HAP-1 (cell line): ENCODE results near the gene KNSTRN.

ENCODE experiments used
- DNase-seq, 2 experiments: peaks; one replicate each; pipeline ENCODE4 v3.0.0-alpha.2; 2016 to 2020; ENCODE audit warnings: low spot score in 2 of 2
- H3K27me3 ChIP-seq: fragments of 250-450 bp; sonication (Bioruptor Pico); 2 replicates; pipeline ENCODE4 v1.5.1; 2020; ENCODE audit warnings: low read depth, mild to moderate bottlenecking, moderate library complexity
- H3K36me3 ChIP-seq: fragments of 250-450 bp; sonication (Bioruptor Pico); replicated peaks from 2 replicates; pipeline ENCODE4 v1.5.1; 2020; ENCODE audit warnings: mild to moderate bottlenecking
- H3K4me1 ChIP-seq: fragments of 250-450 bp; sonication (Bioruptor Pico); 2 replicates; pipeline ENCODE4 v1.5.1; 2020; ENCODE audit warnings: mild to moderate bottlenecking
- H3K4me3 ChIP-seq: fragments of 250-450 bp; sonication (Bioruptor Pico); 2 replicates; pipeline ENCODE4 v1.5.1; 2020; ENCODE audit warnings: mild to moderate bottlenecking, moderate library complexity
- H3K9me3 ChIP-seq: fragments of 250-450 bp; sonication (Bioruptor Pico); 2 replicates; pipeline ENCODE4 v1.5.1; 2020; ENCODE audit warnings: mild to moderate bottlenecking, moderate library complexity
- in situ Hi-C: fragments of 300-500 bp; cut with MboI; formaldehyde crosslinking; loops from 3 replicates; pipeline ENCODE4 v1.14.3; 2020; ENCODE audit warnings: low sequenced_read_pairs, inconsistent platforms, mixed read lengths

Gene KNSTRN

GRCh38 chr15:40365624-40366456 is 16.7 kb upstream of the KNSTRN start:
- Histone ChIP-seq H3K36me3 (no peaks in the 10 kb centered on the region), H3K27me3 (no peaks in the 10 kb centered on the region), H3K4me1 (peaks cover 7% of the 10 kb centered on the region), H3K4me3 (no peak overlapping the region), H3K9me3 (no peaks in the 10 kb centered on the region)
- in situ Hi-C loops: no loop called here
- no peak for DNase-seq

- Histone ChIP-seq H3K4me1 (peaks cover 7% of the 10 kb centered on the region), H3K27me3 (no peaks in the 10 kb centered on the region), H3K36me3 (no peaks in the 10 kb centered on the region), H3K4me3 (no peak overlapping the region), H3K9me3 (no peaks in the 10 kb centered on the region)
- in situ Hi-C loops: no loop called here
- DNase-seq: no peak
Measured at GRCh38 chr15:40366457-40367370, 15.8 kb upstream of the KNSTRN start.

GRCh38 chr15:40367371-40367685 is 15.2 kb upstream of the KNSTRN start:
- DNase-seq: no peak
- Histone ChIP-seq H3K9me3 (no peaks in the 10 kb centered on the region), H3K4me3 (no peak overlapping the region)

GRCh38 chr15:40367686-40368611 is 14.6 kb upstream of the KNSTRN start:
- H3K27me3 ChIP-seq: no peaks in the 10 kb centered on the region
- DNase-seq: peak; percentile 89 to 90
- no peaks in the 10 kb centered on the region for H3K9me3 ChIP-seq
- H3K4me1 ChIP-seq: peaks cover 7% of the 10 kb centered on the region
- peak overlapping the region; percentile 10 for H3K4me3 ChIP-seq
- H3K36me3 ChIP-seq: no peaks in the 10 kb centered on the region
- in situ Hi-C loops: no loop called here

More at GRCh38 chr15:40367371-40367685, 15.2 kb upstream of the KNSTRN start:
- peaks cover 7% of the 10 kb centered on the region for H3K4me1 ChIP-seq
- no peaks in the 10 kb centered on the region for H3K36me3 ChIP-seq
- no peaks in the 10 kb centered on the region for H3K27me3 ChIP-seq
- in situ Hi-C loops: no loop called here

GRCh38 chr15:40368719-40369473 is 13.6 kb upstream of the KNSTRN start:
- H3K4me3 ChIP-seq: no peak overlapping the region
- in situ Hi-C loops: no loop called here

GRCh38 chr15:40369474-40369869 is 13.0 kb upstream of the KNSTRN start:
- Histone ChIP-seq H3K4me3 (no peak overlapping the region), H3K27me3 (no peaks in the 10 kb centered on the region), H3K9me3 (no peaks in the 10 kb centered on the region), H3K36me3 (no peaks in the 10 kb centered on the region), H3K4me1 (peaks cover 7% of the 10 kb centered on the region)
- in situ Hi-C loops: no loop called here
- no peak for DNase-seq

More at GRCh38 chr15:40368719-40369473, 13.6 kb upstream of the KNSTRN start:
- no peaks in the 10 kb centered on the region for H3K36me3 ChIP-seq
- no peaks in the 10 kb centered on the region for H3K27me3 ChIP-seq
- H3K9me3 ChIP-seq: no peaks in the 10 kb centered on the region
- DNase-seq: no peak
- peaks cover 7% of the 10 kb centered on the region for H3K4me1 ChIP-seq

GRCh38 chr15:40369971-40370370 is 12.6 kb upstream of the KNSTRN start:
- no peaks in the 10 kb centered on the region for H3K36me3 ChIP-seq
- in situ Hi-C loops: no loop called here
- peaks cover 7% of the 10 kb centered on the region for H3K4me1 ChIP-seq
- no peak for DNase-seq
- no peak overlapping the region for H3K4me3 ChIP-seq
- no peaks in the 10 kb centered on the region for H3K9me3 ChIP-seq
- H3K27me3 ChIP-seq: no peaks in the 10 kb centered on the region

GRCh38 chr15:40372981-40373380 is 9.5 kb upstream of the KNSTRN start:
- H3K4me1 ChIP-seq: peaks cover 3% of the 10 kb centered on the region
- no peaks in the 10 kb centered on the region for H3K27me3 ChIP-seq
- no peak overlapping the region for H3K4me3 ChIP-seq
- H3K9me3 ChIP-seq: no peaks in the 10 kb centered on the region
- in situ Hi-C loops: no loop called here
- H3K36me3 ChIP-seq: no peaks in the 10 kb centered on the region
- no peak for DNase-seq

GRCh38 chr15:40377606-40378005 is 4.9 kb upstream of the KNSTRN start:
- H3K4me1 ChIP-seq: no peaks in the 10 kb centered on the region
- no peak for DNase-seq
- H3K27me3 ChIP-seq: no peaks in the 10 kb centered on the region
- H3K4me3 ChIP-seq: no peak overlapping the region
- in situ Hi-C loops: no loop called here
- H3K9me3 ChIP-seq: no peaks in the 10 kb centered on the region
- no peaks in the 10 kb centered on the region for H3K36me3 ChIP-seq

- no peaks in the 10 kb centered on the region for H3K27me3 ChIP-seq
- in situ Hi-C loops: no loop called here
- H3K4me1 ChIP-seq: no peaks in the 10 kb centered on the region
- peaks cover 5% of the 10 kb centered on the region for H3K36me3 ChIP-seq
- no peak for DNase-seq
- no peak overlapping the region for H3K4me3 ChIP-seq
- no peaks in the 10 kb centered on the region for H3K9me3 ChIP-seq
Measured at GRCh38 chr15:40379374-40379773, 3.1 kb upstream of the KNSTRN start.

- no peaks in the 10 kb centered on the region for H3K27me3 ChIP-seq
- H3K36me3 ChIP-seq: peaks cover 5% of the 10 kb centered on the region
- DNase-seq: no peak
- H3K4me3 ChIP-seq: no peak overlapping the region
- no peaks in the 10 kb centered on the region for H3K4me1 ChIP-seq
- H3K9me3 ChIP-seq: no peaks in the 10 kb centered on the region
- in situ Hi-C loops: no loop called here
Measured at GRCh38 chr15:40379853-40380252, 2.7 kb upstream of the KNSTRN start.

- in situ Hi-C loops: no loop called here
- H3K4me1 ChIP-seq: no peaks in the 10 kb centered on the region
Measured at GRCh38 chr15:40380636-40381035, 1.9 kb upstream of the KNSTRN start.

More at GRCh38 chr15:40380636-40381035, 1.9 kb upstream of the KNSTRN start:
- Histone ChIP-seq H3K36me3 (peaks cover 10% of the 10 kb centered on the region), H3K9me3 (no peaks in the 10 kb centered on the region), H3K4me3 (no peak overlapping the region), H3K27me3 (no peaks in the 10 kb centered on the region)
- no peak for DNase-seq
